Sigmoid colon (tissue), 7 donors: ENCODE results near the gene MB. TPM values are rescaled to one million over a fixed set of nuclear protein-coding genes. Genes with fewer than 3 reads are reported as not detected.

Experiments
- DNase-seq: peaks from one replicate; pipeline ENCODE4 v3.0.0-alpha.2; 2019
- H3K27ac ChIP-seq, 4 donors: fragments of 200-600 bp; sonication (generic); one replicate each; pipeline ENCODE4 v1.5.1; 2016 to 2019; ENCODE audit warnings: mild to moderate bottlenecking in 1 of 4
- H3K27me3 ChIP-seq, 3 donors: fragments of 200-600 bp; sonication (generic); one replicate each; pipeline ENCODE4 v1.5.1; 2019; ENCODE audit warnings: mild to moderate bottlenecking in 1 of 3
- H3K36me3 ChIP-seq, 4 donors: fragments of 200-600 bp; sonication (generic); one replicate each; pipeline ENCODE4 v1.5.1; 2016 to 2019
- H3K4me1 ChIP-seq, 4 donors: fragments of 200-600 bp; sonication (generic); one replicate each; pipeline ENCODE4 v1.5.1; 2017 to 2019
- H3K4me3 ChIP-seq, 4 donors: fragments of 200-600 bp; sonication (generic); one replicate each; pipeline ENCODE4 v1.5.1; 2017 to 2019; ENCODE audit warnings: mild to moderate bottlenecking in 2 of 4, moderate library complexity in 1 of 4
- H3K9me3 ChIP-seq, 4 donors: fragments of 200-600 bp in 3 of 4; sonication (generic) in 3 of 4; one replicate each; pipeline versions ENCODE4 v1.5.1 to v1.6.1; 2013 to 2019
- EP300 ChIP-seq, 4 donors: sonication (generic); formaldehyde crosslinking; IDR thresholded peaks; one replicate each; pipeline ENCODE4 v1.6.1; 2017; ENCODE audit warnings: antibody characterized with exemption in 4 of 4
- POLR2A ChIP-seq, 2 donors: fragments of 450-650 bp; IDR thresholded peaks; one replicate each; pipeline ENCODE4 v1.6.1; 2016; ENCODE audit warnings: antibody characterized with exemption in 2 of 2, mild to moderate bottlenecking in 2 of 2, moderate library complexity in 2 of 2
- POLR2AphosphoS5 ChIP-seq, 4 donors: sonication (generic); formaldehyde crosslinking; IDR thresholded peaks; one replicate each; pipeline ENCODE4 v1.6.1; 2017; ENCODE audit warnings: antibody characterized with exemption in 4 of 4
- WGBS, 2 donors: extraction: QIAGEN DNeasy Blood & Tissue Kit; methylation state at CpG; one replicate each; pipeline ENCODE4 v1.1.7; 2013; 5-methylcytosine and 5-hydroxymethylcytosine counted together
- intact Hi-C: fragments of 100-400 bp; cut with DNase I; formaldehyde crosslinking; loops from one replicate; pipeline ENCODE4 v1.15.1; 2023
- polyA plus RNA-seq, 3 donors: library from polyadenylated mRNA; stranded (reverse); fragments of 200-250 nt; gene quantifications; one replicate each; pipeline ENCODE4 v1.2.3, GENCODE V29; 2013
- total RNA-seq, 4 donors: library from RNA; depleted of rRNA; stranded (reverse); fragments of >200 nt; gene quantifications; one replicate each; pipeline ENCODE4 v1.1.0, GENCODE V29; 2016
- TF ChIP-seq, protein P1 (sequence below), 4 experiments: fragments of 450-650 bp in 3 of 4; fragments of 200-600 bp in 1 of 4; IDR thresholded peaks; one replicate each; pipeline ENCODE4 v1.5.1; 2016 to 2019; ENCODE audit warnings: antibody characterized with exemption in 4 of 4, mild to moderate bottlenecking in 3 of 4, moderate library complexity in 2 of 4
- donor health status: healthy with polysubstance abuse.
- donor health status: Bipolar disorder and iron deficiency.
- donor health status: healthy.

Gene MB
- total and polyA plus RNA-seq, 7 donors, result 0.68 to 84.7 (median 10.3) TPM; not detected in 1

DNA sequence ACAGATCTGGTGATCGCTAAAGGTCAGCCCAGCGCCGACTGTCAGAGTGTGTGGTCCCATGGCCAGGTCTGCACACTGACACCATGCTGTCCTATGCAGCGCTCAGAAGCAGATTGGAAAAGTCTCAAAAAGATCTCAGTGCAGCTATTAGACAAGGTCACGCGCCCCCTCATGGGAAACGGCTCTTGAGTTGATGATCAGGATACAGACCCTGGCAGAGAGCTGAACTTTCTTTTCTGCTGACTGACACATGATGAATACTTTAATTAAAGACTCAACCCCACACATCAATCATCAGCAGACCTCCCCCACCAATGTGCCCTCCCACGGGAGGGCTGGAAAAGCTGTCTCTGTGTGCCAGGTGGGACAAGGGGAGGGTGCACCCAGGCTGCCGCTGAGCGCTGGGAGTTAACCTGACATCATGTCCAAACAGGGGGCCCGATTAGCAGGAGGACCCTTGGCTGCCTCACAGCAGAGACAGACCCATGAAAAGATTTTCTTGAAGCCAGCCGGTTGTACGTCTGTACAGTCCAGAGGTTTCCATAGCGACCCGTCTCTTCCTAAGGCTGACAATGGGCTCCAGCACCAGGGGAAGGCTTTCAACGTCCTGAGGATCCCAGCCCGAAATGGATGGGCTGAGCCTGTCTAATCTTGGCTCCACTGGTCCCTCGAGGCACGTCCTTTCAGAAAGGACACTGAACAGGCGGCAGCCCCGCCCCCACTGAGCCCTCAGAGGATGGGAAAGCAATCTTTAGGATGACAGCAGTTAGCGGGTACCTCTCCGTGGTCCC is 49.6 kb downstream of the MB start:
- H3K27ac ChIP-seq, result no peak overlapping the region

DNA sequence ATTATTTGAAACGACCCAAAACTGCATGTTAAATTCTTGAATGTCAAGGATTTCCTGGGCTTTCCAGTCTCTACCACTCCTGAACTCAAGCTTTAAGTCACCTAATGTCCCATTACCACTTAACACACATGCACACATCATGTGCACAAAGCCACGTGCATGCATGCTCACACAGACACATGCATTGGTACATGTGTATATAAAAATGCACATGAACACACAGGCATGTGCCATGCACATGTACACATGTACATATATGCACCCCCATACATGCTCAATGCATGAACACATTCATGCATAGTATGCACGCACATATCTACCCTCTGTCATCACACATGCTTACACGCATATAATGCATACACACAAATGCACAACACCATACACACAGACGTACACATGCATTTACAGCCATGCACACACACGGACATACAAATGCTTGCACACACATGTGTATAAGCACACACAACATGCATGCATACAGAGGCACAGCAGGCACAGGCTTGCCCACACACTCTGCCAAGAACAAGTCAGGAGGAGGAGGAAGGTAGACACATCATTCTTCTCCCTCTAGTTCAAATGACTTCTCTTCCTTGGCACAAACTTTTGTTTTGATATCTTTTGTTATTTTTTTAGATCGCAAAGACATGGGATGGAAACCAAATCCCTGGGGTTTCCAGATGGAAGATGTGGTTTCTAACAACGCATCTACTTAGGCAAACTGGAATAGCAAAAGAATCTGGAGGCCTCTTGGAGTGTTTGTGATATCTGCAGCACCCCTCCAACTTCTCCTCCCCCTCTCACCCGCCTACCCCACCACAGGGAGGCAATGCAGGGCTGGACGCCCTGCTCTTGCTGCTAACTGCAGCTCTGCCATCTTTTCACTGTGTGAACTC is 51.9 kb downstream of the MB start:
- intact Hi-C loops, result no loop called here
- H3K4me1 ChIP-seq, result peaks cover 0 to 42% (median 30%) of the 10 kb centered on the region in 4 donors
- WGBS, 2 donors, result 70 to 78% methylated on average over 10 of the region's 10 CpGs

More for the DNA sequence above, 49.6 kb downstream of the MB start:
- H3K27me3 ChIP-seq, result no peaks in the 10 kb centered on the region
- H3K36me3 ChIP-seq, result no peaks in the 10 kb centered on the region
- intact Hi-C loops, result no loop called here
- peaks cover 0 to 42% (median 30%) of the 10 kb centered on the region in 4 donors for H3K4me1 ChIP-seq
- 74 to 77% methylated on average over 23 of the region's 23 CpGs for WGBS, 2 donors
- TF ChIP-seq POLR2A (IDR thresholded peaks at IDR 0.05) (no peak), EP300 (IDR thresholded peaks at IDR 0.05) (no peak)
- TF ChIP-seq, protein P1, sequence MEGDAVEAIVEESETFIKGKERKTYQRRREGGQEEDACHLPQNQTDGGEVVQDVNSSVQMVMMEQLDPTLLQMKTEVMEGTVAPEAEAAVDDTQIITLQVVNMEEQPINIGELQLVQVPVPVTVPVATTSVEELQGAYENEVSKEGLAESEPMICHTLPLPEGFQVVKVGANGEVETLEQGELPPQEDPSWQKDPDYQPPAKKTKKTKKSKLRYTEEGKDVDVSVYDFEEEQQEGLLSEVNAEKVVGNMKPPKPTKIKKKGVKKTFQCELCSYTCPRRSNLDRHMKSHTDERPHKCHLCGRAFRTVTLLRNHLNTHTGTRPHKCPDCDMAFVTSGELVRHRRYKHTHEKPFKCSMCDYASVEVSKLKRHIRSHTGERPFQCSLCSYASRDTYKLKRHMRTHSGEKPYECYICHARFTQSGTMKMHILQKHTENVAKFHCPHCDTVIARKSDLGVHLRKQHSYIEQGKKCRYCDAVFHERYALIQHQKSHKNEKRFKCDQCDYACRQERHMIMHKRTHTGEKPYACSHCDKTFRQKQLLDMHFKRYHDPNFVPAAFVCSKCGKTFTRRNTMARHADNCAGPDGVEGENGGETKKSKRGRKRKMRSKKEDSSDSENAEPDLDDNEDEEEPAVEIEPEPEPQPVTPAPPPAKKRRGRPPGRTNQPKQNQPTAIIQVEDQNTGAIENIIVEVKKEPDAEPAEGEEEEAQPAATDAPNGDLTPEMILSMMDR (IDR thresholded peaks at IDR 0.05), result no peak
- DNase-seq, result no peak
- H3K4me3 ChIP-seq, result no peak overlapping the region
- H3K9me3 ChIP-seq, result no peaks in the 10 kb centered on the region

DNA sequence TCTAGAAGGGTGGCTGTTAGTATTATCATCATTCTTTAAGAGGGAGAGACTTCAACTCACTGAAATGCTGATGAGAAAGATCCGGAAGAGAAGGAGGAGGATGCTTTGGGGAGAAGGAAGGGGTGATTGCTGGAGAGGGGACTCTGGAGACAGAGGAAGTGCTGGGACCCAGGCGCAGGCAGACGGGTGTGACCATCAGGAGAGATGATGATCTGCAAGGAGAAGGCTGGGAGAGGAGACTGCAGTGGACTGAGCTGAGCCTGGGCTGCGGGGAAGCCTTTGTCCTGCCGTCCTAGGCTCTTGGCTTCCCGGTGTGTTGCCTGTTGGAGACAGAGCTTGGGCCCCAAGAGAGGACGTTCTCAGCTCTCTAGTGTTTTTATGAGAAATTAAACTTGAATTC is 53.9 kb downstream of the MB start:
- TF ChIP-seq POLR2AphosphoS5 (IDR thresholded peaks at IDR 0.05) (no peak), EP300 (IDR thresholded peaks at IDR 0.05) (no peak), POLR2A (IDR thresholded peaks at IDR 0.05) (no peak)
- TF ChIP-seq, protein P1 (IDR thresholded peaks at IDR 0.05), result no peak
- intact Hi-C loops, result no loop called here
- Histone ChIP-seq H3K36me3 (no peaks in the 10 kb centered on the region), H3K9me3 (no peaks in the 10 kb centered on the region), H3K27ac (no peak overlapping the region), H3K4me1 (peaks cover 0 to 36% (median 23%) of the 10 kb centered on the region in 4 donors), H3K27me3 (no peaks in the 10 kb centered on the region), H3K4me3 (no peak overlapping the region)
- DNase-seq, result no peak
- WGBS, 2 donors, result 75 to 80% methylated on average over 7 of the region's 7 CpGs

More for the DNA sequence above, 51.9 kb downstream of the MB start:
- Histone ChIP-seq H3K27me3 (no peaks in the 10 kb centered on the region), H3K36me3 (no peaks in the 10 kb centered on the region), H3K27ac (peak overlapping the region in 1 of 4 donors; percentile 32), H3K9me3 (no peaks in the 10 kb centered on the region), H3K4me3 (no peak overlapping the region)
- DNase-seq, result no peak
- TF ChIP-seq EP300 (IDR thresholded peaks at IDR 0.05), result no peak
- TF ChIP-seq, protein P1 (IDR thresholded peaks at IDR 0.05), result no peak
- TF ChIP-seq POLR2AphosphoS5 (IDR thresholded peaks at IDR 0.05), result no peak
- TF ChIP-seq POLR2A (IDR thresholded peaks at IDR 0.05), result no peak

DNA sequence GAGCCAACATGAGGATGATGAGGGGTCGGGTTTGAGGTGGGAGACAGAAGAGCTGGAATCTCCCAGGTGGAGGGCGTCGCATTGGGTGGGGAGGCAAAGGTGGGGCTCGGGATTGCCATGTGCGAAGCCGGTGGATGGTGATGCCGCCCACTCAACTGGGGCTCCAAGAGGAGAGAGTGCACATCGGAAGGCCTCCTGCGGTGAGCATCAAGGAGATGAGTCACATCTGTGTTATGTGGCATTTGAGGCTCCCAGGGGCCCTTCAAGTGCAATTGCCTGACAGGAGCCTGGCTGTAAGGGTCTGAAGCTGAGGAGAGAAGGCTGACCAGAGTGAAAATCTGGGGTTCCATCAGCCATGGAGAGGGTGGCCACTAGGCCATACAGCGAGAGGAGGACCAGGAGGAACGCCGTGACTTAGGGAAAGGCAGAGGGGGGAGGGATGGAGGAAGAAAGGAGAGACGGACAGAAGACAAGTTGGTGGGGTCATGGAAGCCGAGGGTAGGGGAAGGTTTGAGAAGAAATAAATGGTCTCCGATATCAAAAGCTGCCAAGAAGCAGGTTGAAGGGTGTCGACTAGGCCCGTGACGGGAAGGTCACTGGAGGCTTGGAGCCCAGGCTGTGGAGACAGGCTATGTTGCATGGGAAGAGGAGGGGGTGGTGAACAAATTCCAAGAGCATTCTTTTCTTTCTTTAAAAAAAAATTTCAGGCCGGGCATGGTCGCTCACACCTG is 55.2 kb downstream of the MB start:
- TF ChIP-seq POLR2AphosphoS5 (IDR thresholded peaks at IDR 0.05), result no peak
- H3K4me3 ChIP-seq, result no peak overlapping the region
- H3K36me3 ChIP-seq, result no peaks in the 10 kb centered on the region
- H3K27me3 ChIP-seq, result no peaks in the 10 kb centered on the region
- H3K27ac ChIP-seq, result no peak overlapping the region
- no peak for DNase-seq
- 89 to 92% methylated on average over 20 of the region's 20 CpGs for WGBS, 2 donors
- peaks cover 0 to 25% (median 19%) of the 10 kb centered on the region in 4 donors for H3K4me1 ChIP-seq
- intact Hi-C loops, result no loop called here
- H3K9me3 ChIP-seq, result no peaks in the 10 kb centered on the region
